ENCODE data around the gene CRY1. TPM values are rescaled to one million over a fixed set of nuclear protein-coding genes. Genes with fewer than 3 reads are reported as not detected.
"Not testable (repeated sequence)": the region's sequence is repeated elsewhere in the genome, so short reads cannot be mapped to it uniquely, and the experiment has no call there.

Gene CRY1
- polyA plus RNA-seq, 1 donor from 2014 or later = 33.4 TPM

DNA sequence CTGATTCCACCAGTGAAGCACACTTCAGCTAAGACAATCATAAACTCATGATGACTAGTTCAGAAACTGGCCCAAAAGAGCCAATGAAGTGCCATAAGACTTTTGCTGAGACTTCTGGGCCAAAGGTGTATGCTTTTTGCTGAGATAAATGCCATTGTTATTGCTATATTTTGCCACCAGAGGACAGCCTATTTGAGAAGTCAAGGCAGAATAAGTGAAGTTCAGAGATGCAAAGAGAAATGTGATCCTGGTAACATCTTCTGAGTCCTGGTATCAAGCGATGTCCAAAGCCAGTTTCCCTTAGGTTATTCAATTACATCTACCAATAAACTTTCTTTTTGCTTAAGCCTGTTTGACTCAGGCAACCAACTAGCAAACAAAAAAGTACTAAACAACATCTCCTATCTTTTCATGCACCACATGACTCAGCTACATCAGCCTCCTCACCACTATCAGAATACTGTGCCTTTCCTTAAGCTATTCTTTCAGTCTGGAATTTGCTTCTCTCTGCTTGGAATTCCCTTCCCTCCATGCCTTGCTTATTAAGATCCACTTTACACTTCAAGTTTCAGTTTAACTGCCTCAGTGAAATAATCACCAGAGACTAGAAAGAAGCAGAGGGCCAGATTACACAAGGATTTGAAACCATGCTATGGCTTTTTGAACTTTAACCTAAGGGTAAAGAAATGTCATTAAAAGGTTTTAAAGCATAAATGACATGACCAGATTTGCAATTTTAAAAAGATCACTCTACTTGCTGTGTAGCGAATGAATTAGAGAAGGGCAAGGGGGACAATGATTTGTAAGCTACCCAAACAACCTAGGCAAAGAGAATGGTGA, 14.0 kb downstream of the CRY1 start:
- Histone ChIP-seq H3K9me2 (ENCODE audit: insufficient read depth, low read length) (no peaks in the 10 kb centered on the region), H3K4me2 (ENCODE audit: low read length) (no peak overlapping the region), H3F3A (ENCODE audit: insufficient read depth, low read length, poor library complexity, severe bottlenecking) (no peaks in the 10 kb centered on the region), H3K27me3 (ENCODE audit: insufficient read depth, low read depth, low read length) (no peaks in the 10 kb centered on the region), H3K4me3 (ENCODE audit: low read length) (no peak overlapping the region), H3K27ac (ENCODE audit: low read length) (no peak overlapping the region), H2AFZ (ENCODE audit: low read depth, low read length) (no peak overlapping the region), H3K79me2 (replicated peaks; ENCODE audit: insufficient read depth, low read length) (no peaks in the 10 kb centered on the region), H3K9me3 (ENCODE audit: low read length) (no peaks in the 10 kb centered on the region), H3K9ac (ENCODE audit: low read length) (no peak overlapping the region), H3K36me3 (ENCODE audit: insufficient read depth, low read length) (no peaks in the 10 kb centered on the region), H4K20me1 (ENCODE audit: insufficient read depth) (no peaks in the 10 kb centered on the region)
- TF ChIP-seq POLR2AphosphoS5 (IDR thresholded peaks at IDR 0.05) = no peak
- no peak for TF ChIP-seq TAF1 (IDR thresholded peaks at IDR 0.05; ENCODE audit: low read depth)
- TF ChIP-seq CTCF (IDR thresholded peaks at IDR 0.05; ENCODE audit: poor library complexity, severe bottlenecking) = peak; percentile 41
- TF ChIP-seq REST (IDR thresholded peaks at IDR 0.05; ENCODE audit: borderline replicate concordance) = no peak

GRCh38 chr12:107073266-107073665, 20.1 kb downstream of the CRY1 start:
- H4K20me1 ChIP-seq (ENCODE audit: insufficient read depth); H3K4me2 ChIP-seq (ENCODE audit: low read length); H3K4me3 ChIP-seq (ENCODE audit: low read length); H3K79me2 ChIP-seq (replicated peaks; ENCODE audit: insufficient read depth, low read length); H2AFZ ChIP-seq (ENCODE audit: low read depth, low read length); H3K9me3 ChIP-seq (ENCODE audit: low read length); H3K9ac ChIP-seq (ENCODE audit: low read length); H3K36me3 ChIP-seq (ENCODE audit: insufficient read depth, low read length); H3K27ac ChIP-seq (ENCODE audit: low read length); H3K27me3 ChIP-seq (ENCODE audit: insufficient read depth, low read depth, low read length); H3F3A ChIP-seq (ENCODE audit: insufficient read depth, low read length, poor library complexity, severe bottlenecking); H3K9me2 ChIP-seq (ENCODE audit: insufficient read depth, low read length): not testable (repeated sequence)

- H3K27ac ChIP-seq (ENCODE audit: low read length) = no peak overlapping the region
- TF ChIP-seq CTCF (IDR thresholded peaks at IDR 0.05; ENCODE audit: poor library complexity, severe bottlenecking) (no peak), RAD21 (conservative IDR thresholded peaks at IDR 0.05) (no peak), EP300 (conservative IDR thresholded peaks at IDR 0.05; ENCODE audit: poor library complexity, severe bottlenecking) (no peak)
- H3K4me2 ChIP-seq (ENCODE audit: low read length) = no peak overlapping the region
- H3K36me3 ChIP-seq (ENCODE audit: insufficient read depth, low read length) = no peaks in the 10 kb centered on the region
- H3F3A ChIP-seq (ENCODE audit: insufficient read depth, low read length, poor library complexity, severe bottlenecking) = no peaks in the 10 kb centered on the region
- no peaks in the 10 kb centered on the region for H3K9me2 ChIP-seq (ENCODE audit: insufficient read depth, low read length)
- peaks cover 5% of the 10 kb centered on the region for H3K9me3 ChIP-seq (ENCODE audit: low read length)
- no peak overlapping the region for H3K9ac ChIP-seq (ENCODE audit: low read length)
- no peak overlapping the region for H2AFZ ChIP-seq (ENCODE audit: low read depth, low read length)
- H4K20me1 ChIP-seq (ENCODE audit: insufficient read depth) = no peaks in the 10 kb centered on the region
- H3K27me3 ChIP-seq (ENCODE audit: insufficient read depth, low read depth, low read length) = no peaks in the 10 kb centered on the region
- H3K4me3 ChIP-seq (ENCODE audit: low read length) = no peak overlapping the region
- H3K79me2 ChIP-seq (replicated peaks; ENCODE audit: insufficient read depth, low read length) = no peaks in the 10 kb centered on the region
These were observed 26.7 kb downstream of the CRY1 start for GRCh38 chr12:107066691-107067090.

All from neural cell (in vitro differentiated cells).